ENCODE data around the gene ZNF746.

DNA sequence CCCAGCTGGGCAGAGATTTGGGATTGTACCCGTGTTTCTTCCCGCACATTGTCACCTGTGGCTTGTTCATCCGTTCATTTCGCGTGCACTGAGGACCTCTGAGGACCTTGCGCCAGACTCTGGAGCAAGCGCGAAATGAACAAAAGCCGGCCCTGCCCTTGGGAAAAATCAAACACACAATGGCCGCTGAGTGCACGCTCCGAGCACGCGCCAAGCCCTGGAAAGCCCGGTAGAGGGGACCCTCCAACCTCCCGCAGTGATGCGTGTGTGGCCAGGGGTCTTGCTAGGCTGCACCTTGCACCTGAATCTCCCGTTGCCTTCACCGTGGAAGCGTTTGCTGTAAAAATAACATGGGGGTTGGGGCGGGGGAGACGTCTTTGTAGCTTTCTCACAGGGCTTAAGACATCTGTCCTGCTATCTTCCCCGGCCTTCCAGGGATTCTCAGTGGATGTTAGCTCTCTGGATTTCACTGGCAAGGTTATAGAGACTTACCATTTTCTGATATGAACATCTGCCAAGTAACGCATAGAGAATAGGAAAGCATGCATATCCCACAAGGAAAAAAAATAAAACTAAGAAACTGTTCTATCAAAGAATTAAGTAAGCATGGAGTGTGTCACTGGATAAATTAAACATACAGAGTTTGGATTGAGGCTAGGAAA is 74.0 kb downstream of the ZNF746 start:
- TF ChIP-seq, protein P1, sequence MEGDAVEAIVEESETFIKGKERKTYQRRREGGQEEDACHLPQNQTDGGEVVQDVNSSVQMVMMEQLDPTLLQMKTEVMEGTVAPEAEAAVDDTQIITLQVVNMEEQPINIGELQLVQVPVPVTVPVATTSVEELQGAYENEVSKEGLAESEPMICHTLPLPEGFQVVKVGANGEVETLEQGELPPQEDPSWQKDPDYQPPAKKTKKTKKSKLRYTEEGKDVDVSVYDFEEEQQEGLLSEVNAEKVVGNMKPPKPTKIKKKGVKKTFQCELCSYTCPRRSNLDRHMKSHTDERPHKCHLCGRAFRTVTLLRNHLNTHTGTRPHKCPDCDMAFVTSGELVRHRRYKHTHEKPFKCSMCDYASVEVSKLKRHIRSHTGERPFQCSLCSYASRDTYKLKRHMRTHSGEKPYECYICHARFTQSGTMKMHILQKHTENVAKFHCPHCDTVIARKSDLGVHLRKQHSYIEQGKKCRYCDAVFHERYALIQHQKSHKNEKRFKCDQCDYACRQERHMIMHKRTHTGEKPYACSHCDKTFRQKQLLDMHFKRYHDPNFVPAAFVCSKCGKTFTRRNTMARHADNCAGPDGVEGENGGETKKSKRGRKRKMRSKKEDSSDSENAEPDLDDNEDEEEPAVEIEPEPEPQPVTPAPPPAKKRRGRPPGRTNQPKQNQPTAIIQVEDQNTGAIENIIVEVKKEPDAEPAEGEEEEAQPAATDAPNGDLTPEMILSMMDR (conservative IDR thresholded peaks at IDR 0.05), result no peak
- no peak for TF ChIP-seq EZH2 (IDR thresholded peaks at IDR 0.05; ENCODE audit: low read depth)
